HG03575 (cell line): ENCODE measurements around the gene GNAS.

Experiments
- ATAC-seq: cut with Tn5 transposase; IDR thresholded peaks from one replicate; pipeline ENCODE4 v1.9.1; 2021; ENCODE audit not compliant: unreplicated experiment, insufficient number of reproducible peaks, low FRiP score; ENCODE audit errors: extremely low read depth

Gene GNAS

GRCh38 chr20:58875541-58876134, 23.1 kb downstream of the GNAS start:
- ATAC-seq: no peak

DNA sequence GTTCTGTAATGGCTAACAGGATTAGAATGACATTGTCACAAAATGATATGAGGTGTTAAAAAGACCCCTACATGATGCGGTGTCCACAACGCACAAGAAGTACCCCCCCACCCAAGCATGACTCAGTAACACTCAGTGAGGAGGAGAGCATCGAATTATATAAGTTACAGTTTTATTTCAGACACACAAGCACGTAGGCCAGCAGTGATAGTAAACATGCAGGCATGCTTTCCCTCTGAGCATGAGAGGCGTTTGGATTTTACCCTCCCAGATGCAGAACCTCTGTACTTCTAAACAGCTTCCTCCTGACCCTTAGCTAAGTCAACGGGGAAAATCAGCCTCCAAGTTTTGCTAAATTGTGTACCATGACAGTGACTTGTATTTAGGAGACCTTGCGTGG, 23.9 kb downstream of the GNAS start:
- no peak for ATAC-seq

GRCh38 chr20:58877050-58877975, 24.8 kb downstream of the GNAS start:
- no peak for ATAC-seq

GRCh38 chr20:58877976-58878360, 25.5 kb downstream of the GNAS start:
- no peak for ATAC-seq

GRCh38 chr20:58878399-58878798, 25.9 kb downstream of the GNAS start:
- no peak for ATAC-seq

DNA sequence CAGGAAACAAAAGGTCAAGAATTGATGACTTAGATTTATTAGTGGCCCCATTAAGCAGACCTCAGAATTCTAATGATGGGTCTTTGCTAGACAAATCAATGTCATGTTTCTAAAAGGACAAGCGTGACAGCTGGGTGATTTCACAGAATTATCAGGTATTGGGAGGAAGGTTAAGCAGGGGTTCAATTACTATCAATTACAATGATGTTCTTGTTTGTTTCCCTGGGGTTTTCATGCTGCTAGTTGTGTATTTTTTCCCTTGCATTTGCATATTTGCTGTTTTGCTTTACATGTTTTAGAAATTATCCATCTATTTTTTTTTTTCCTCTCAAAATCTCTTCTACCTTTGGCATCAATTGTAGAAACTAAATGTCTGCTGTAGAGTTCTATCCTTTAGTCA, 27.9 kb downstream of the GNAS start:
- ATAC-seq: no peak

DNA sequence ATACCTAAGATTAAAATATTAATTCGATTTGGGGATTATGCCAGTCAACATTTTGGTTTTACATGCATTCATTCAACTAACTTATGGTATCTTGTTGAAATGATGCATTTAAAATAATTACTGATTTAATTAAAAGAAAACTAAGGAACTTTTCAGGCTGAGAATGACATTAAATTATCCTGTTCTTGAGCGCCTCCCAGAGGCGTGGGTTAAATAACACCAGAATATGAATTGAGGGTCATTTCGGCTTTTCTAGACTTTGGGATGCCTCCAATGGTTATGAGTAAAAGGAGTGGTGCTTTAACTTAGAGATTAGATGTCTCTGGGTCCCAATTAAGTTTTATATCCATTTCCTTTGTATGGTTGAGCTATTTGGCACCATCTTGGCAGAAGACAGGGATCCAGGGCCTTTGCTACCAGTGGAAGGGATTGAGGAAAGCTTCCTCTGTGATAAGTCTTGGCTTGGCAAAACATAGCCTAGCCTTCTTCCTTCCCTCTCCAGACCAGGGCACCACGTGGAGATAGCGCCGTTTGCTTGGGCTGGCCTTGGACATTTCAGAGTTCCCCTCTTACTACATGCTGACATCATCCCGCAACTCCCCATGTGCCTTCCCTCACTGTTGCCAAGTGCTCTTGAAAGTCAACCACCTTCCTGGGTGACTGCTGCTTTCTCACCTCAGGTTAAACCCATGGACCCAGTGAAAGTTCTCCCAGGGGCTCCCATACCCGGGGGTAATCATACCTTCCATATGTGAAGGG, 28.7 kb downstream of the GNAS start:
- no peak for ATAC-seq

GRCh38 chr20:58882704-58883089, 30.2 kb downstream of the GNAS start:
- no peak for ATAC-seq

GRCh38 chr20:58883241-58883691, 30.8 kb downstream of the GNAS start:
- no peak for ATAC-seq

DNA sequence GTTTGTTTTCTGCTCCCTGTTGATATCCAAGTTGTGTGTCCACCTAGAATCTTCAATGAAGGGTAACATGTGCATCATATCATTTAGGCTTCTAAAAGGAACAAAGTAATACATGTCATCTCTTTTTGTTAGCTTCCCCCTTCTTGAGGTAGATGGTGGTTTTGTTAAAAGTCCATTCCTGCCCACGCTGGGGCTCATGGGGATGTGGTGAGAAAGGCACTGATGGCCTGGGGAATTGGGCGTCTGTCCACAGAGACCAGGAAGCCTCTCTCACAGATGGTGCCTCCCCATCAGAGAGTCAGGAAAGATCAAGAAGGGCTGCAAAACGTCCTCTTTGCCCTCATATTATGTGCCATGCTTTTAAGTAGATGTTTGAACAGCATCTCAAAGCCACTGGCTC, 32.5 kb downstream of the GNAS start:
- no peak for ATAC-seq

GRCh38 chr20:58886546-58886945, 34.0 kb downstream of the GNAS start:
- no peak for ATAC-seq

- ATAC-seq: no peak
Observed at GRCh38 chr20:58888103-58888502, 35.6 kb downstream of the GNAS start.

GRCh38 chr20:58888521-58889333, 36.2 kb downstream of the GNAS start:
- no peak for ATAC-seq

DNA sequence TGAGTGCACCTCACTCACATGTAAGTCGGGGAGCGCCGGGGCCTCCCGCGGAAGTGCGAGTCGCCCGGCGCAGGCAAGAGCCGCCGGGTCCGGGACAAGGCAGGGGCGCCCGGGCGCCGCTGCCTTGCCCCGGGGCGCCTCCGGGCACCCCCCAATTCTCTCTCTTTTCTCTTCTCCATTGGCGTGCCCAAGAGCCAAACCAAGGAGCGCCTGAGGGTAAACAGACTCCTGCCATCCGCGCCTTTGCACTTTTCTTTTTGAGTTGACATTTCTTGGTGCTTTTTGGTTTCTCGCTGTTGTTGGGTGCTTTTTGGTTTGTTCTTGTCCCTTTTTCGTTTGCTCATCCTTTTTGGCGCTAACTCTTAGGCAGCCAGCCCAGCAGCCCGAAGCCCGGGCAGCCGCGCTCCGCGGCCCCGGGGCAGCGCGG, 36.8 kb downstream of the GNAS start:
- no peak for ATAC-seq

GRCh38 chr20:58889798-58890517, 37.4 kb downstream of the GNAS start:
- ATAC-seq: no peak

GRCh38 chr20:58890518-58891085, 38.1 kb downstream of the GNAS start:
- no peak for ATAC-seq

- no peak for ATAC-seq
Observed at GRCh38 chr20:58891086-58891717, 38.7 kb downstream of the GNAS start.

DNA sequence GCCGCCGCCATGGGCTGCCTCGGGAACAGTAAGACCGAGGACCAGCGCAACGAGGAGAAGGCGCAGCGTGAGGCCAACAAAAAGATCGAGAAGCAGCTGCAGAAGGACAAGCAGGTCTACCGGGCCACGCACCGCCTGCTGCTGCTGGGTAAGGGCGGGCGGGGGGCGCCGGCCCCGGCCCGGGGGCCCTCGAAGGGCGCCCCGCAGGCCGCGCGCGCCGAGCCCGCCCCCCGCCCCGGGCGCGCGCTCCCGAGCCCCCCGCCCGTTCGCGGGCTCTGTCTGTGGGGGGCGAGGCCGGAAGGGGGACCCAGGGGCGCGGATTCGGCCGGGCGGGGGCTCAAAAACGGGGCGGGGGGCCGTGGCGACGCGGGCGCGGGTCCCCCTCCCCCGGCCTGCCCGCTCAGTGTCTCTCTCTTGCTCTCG, 39.2 kb downstream of the GNAS start:
- no peak for ATAC-seq
